HEK293T (cell line): Measurements from ENCODE around the gene SFSWAP.
"Not testable (repeated sequence)": the region's sequence is repeated elsewhere in the genome, so short reads cannot be mapped to it uniquely, and the experiment has no call there.

Experiments used
- BHLHE40 ChIP-seq: fragments of 450-650 bp; IDR thresholded peaks from 2 replicates; pipeline ENCODE4 v1.6.1; 2016; ENCODE audit warnings: mild to moderate bottlenecking, moderate library complexity, borderline replicate concordance
- ELF4 ChIP-seq: fragments of 450-650 bp; IDR thresholded peaks from 2 replicates; pipeline ENCODE4 v1.6.1; 2017; ENCODE audit warnings: antibody characterized with exemption
- FOXA1 ChIP-seq: fragments of 450-650 bp; IDR thresholded peaks from 2 replicates; pipeline ENCODE4 v1.6.1; 2016; ENCODE audit warnings: mild to moderate bottlenecking
- FOXK2 ChIP-seq: fragments of 450-650 bp; IDR thresholded peaks from 2 replicates; pipeline ENCODE4 v1.6.1; 2016; ENCODE audit warnings: mild to moderate bottlenecking
- FOXM1 ChIP-seq: fragments of 450-650 bp; IDR thresholded peaks from 2 replicates; pipeline ENCODE4 v1.6.1; 2017; ENCODE audit warnings: mild to moderate bottlenecking, borderline replicate concordance
- HDGF ChIP-seq: fragments of 450-650 bp; IDR thresholded peaks from 2 replicates; pipeline ENCODE4 v1.6.1; 2017; ENCODE audit warnings: antibody characterized with exemption, borderline replicate concordance
- SP1 ChIP-seq: fragments of 450-650 bp; IDR thresholded peaks from 2 replicates; pipeline ENCODE4 v1.6.1; 2017
- SUZ12 ChIP-seq: fragments of 450-650 bp; IDR thresholded peaks from 2 replicates; pipeline ENCODE4 v1.6.1; 2016; ENCODE audit warnings: mild to moderate bottlenecking
- TARDBP ChIP-seq: fragments of 450-650 bp; IDR thresholded peaks from 2 replicates; pipeline ENCODE4 v1.6.1; 2016
- ZNF384 ChIP-seq: fragments of 450-650 bp; IDR thresholded peaks from 2 replicates; pipeline ENCODE4 v1.6.1; 2016

DNA sequence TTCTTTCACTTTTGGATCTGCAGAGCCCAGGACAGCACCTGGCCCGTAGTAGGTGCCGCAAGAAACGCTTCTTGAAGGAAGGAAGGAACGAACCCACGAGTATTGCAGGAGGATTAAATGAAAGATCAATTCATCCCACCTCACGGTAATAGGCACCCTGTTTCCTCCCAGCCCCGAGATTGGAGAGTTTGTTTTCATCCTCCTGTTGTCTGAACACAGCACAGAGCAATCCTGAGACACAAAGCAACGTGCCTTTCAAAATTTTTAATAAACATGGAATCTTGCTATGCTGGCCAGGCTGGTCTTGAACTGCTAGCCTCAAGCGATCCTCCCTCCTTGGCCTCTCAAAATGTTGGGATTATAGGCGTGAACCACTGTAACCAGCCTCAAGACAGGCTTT is 48.5 kb upstream of the SFSWAP start:
- not testable (repeated sequence) for TF ChIP-seq BHLHE40, FOXM1, HDGF, SP1, ELF4, FOXK2, TARDBP, ZNF384, FOXA1, SUZ12
